22Rv1 (cell line): Measurements from ENCODE around the gene POGZ.

Experiments used
- H3K27ac ChIP-seq: fragments of 450-650 bp; 2 replicates; pipeline ENCODE4 v1.5.1; 2017
- CTCF ChIP-seq: fragments of 450-650 bp; IDR thresholded peaks from 2 replicates; pipeline ENCODE4 v1.5.1; 2017; ENCODE audit warnings: mild to moderate bottlenecking
- ZFX ChIP-seq: fragments of 450-650 bp; IDR thresholded peaks from 2 replicates; pipeline ENCODE4 v1.6.1; 2017; ENCODE audit warnings: antibody characterized with exemption, borderline replicate concordance

Gene POGZ

DNA sequence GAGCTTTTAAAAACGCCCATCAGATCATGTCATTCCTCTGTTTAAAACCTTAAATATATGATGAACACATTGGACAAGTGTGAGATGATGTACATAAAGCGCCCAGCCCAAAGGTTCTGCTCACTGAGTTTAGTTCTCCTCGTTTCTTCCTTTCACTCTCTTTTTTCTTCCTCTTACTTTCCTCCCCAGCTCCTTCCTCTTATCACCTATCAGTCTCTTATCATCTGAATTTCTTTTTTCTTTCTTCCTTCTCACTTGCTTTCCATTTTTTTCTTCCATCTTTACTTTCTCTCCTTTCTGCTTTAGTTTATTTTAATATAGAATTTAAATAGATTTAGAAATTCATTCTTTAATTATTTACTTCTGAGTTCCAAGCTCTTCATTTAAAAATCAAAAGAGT lies 17.8 kb upstream of the POGZ start:
- no peak for TF ChIP-seq ZFX
- TF ChIP-seq CTCF = no peak
- no peak overlapping the region for H3K27ac ChIP-seq

- no peak for TF ChIP-seq ZFX
- TF ChIP-seq CTCF = no peak
- H3K27ac ChIP-seq = no peak overlapping the region
These were observed 16.8 kb upstream of the POGZ start for GRCh38 chr1:151476083-151476482.

GRCh38 chr1:151475175-151475574 lies 15.9 kb upstream of the POGZ start:
- TF ChIP-seq ZFX (no peak), CTCF (no peak)
- H3K27ac ChIP-seq = no peak overlapping the region

- H3K27ac ChIP-seq = no peak overlapping the region
- TF ChIP-seq ZFX (no peak), CTCF (no peak)
These were observed 15.5 kb upstream of the POGZ start for GRCh38 chr1:151474745-151475144.

GRCh38 chr1:151472856-151473731 lies 13.8 kb upstream of the POGZ start:
- no peak overlapping the region for H3K27ac ChIP-seq
- no peak for TF ChIP-seq CTCF
- no peak for TF ChIP-seq ZFX

DNA sequence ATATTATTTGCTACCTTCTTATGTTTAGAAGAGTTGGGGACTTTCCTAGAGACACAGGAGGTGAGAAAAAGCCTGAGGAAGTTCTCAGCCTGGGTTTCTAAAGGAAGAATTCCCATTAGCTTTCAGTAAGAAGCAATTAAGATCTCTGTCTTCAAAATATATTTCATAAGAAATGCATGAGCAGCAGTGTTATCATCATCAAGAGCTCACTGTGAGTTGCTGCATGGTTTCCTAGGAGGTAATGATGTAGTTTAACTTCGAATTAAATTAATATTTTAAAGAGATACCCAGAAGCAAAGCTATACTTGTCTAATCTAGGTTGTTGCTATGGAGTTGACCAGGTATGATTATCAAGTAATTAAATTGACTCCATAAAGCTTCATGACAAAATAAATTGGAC lies 5.7 kb upstream of the POGZ start:
- TF ChIP-seq CTCF (no peak), ZFX (no peak)
- no peak overlapping the region for H3K27ac ChIP-seq

DNA sequence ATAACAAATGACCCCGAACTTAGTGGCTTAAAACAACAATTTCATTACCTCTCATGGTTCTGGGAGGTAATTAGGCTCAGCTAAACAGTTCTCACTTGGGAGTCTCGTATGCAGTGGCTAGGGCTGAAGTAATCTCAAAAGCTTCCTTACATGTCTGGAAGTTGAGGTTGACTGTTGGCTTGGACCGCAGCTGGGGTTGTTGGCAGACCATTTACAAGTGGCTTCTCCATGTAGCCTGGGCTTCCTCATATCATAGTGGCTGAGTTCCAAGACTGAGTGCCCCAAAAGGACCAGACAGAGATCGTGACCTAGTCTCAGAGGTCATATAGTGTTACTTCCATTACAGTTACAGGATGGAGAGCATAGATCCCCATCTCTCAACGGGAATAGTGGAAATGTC lies 2.4 kb upstream of the POGZ start:
- TF ChIP-seq CTCF (no peak), ZFX (no peak)
- no peak overlapping the region for H3K27ac ChIP-seq
